HCT116 (cell line): ENCODE data around the gene PRKN. TPM values are rescaled to one million over a fixed set of nuclear protein-coding genes. Genes with fewer than 3 reads are reported as not detected.

ENCODE experiments used
- ATAC-seq: fragments of 200-7000 bp; cut with Tn5 transposase; 2 replicates; pipeline ENCODE4 v1.9.1; 2020; ENCODE audit warnings: mild to moderate bottlenecking, moderate library complexity
- BruUV-seq: library from RNA; stranded (reverse); fragments of 400-500 nt; replicated peaks from 2 replicates; lab custom pipeline; 2021; lab: Mats Ljungman, UMichigan
- CTCF ChIA-PET: fragments of 300-600 bp; sonication (Branson Sonifier 250); formaldehyde crosslinking; loops from one replicate; lab custom pipeline; 2021; ENCODE audit warnings: antibody characterized with exemption; lab: Charles Lee
- POLR2A ChIA-PET: fragments of 300-600, 350-600 bp; sonication (Branson Sonifier 250); formaldehyde crosslinking; loops from one replicate; lab custom pipeline; 2021; ENCODE audit warnings: antibody characterized with exemption; lab: Charles Lee
- RAD21 ChIA-PET, 2 experiments: fragments of 300-600 bp; sonication (Branson Sonifier 250); formaldehyde crosslinking; loops; one replicate each; lab custom pipeline; 2023; ENCODE audit warnings: low total read pairs in 2 of 2; ENCODE audit not compliant: uncharacterized antibody in 2 of 2, unreplicated experiment in 2 of 2, low non-redundant PET in 1 of 2; lab: Charles Lee
- DNase-seq: peaks from one replicate; pipeline ENCODE4 v3.0.0-alpha.2; 2010; ENCODE audit warnings: low read depth, low spot score
- H2AFZ ChIP-seq: fragments of 200-600 bp; shearing (Covaris generic), sonication (generic); 2 replicates; pipeline ENCODE4 v1.6.1; 2017; ENCODE audit warnings: low read depth, mixed run types, mixed read lengths, antibody characterized with exemption, low read length; ENCODE audit not compliant: poor library complexity, severe bottlenecking
- H3K27ac ChIP-seq: 2 replicates; pipeline ENCODE4 v1.5.1; 2012; ENCODE audit warnings: low read depth, low read length
- H3K27me3 ChIP-seq: fragments of 200-600 bp; sonication (generic); 2 replicates; pipeline ENCODE4 v1.6.1; 2016; ENCODE audit warnings: mixed run types, low read length, mixed read lengths; ENCODE audit not compliant: insufficient read depth
- H3K36me3 ChIP-seq, 2 experiments: fragments of 200-500 bp in 1 of 2; fragments of 200-600 bp in 1 of 2; sonication (Bioruptor generic) in 1 of 2; sonication (generic) in 1 of 2; 2 replicates each; pipeline versions ENCODE4 v1.5.1 to v1.6.1; 2014 to 2016; ENCODE audit warnings: low read length in 2 of 2, inconsistent platforms in 1 of 2, mixed read lengths in 1 of 2, mixed run types in 1 of 2; ENCODE audit not compliant: insufficient read depth in 2 of 2, control insufficient read depth in 1 of 2
- H3K4me1 ChIP-seq, 2 experiments: fragments of 200-600 bp in 1 of 2; sonication (generic) in 1 of 2; 2 replicates each; pipeline versions ENCODE4 v1.5.1 to v1.6.1; 2012 to 2017; ENCODE audit warnings: low read length in 2 of 2, inconsistent platforms in 1 of 2, mild to moderate bottlenecking in 1 of 2, mixed read lengths in 1 of 2, mixed run types in 1 of 2, moderate library complexity in 1 of 2; ENCODE audit not compliant: insufficient read depth in 2 of 2, control insufficient read depth in 1 of 2
- H3K4me2 ChIP-seq: fragments of 200-600 bp; sonication (generic); 2 replicates; pipeline ENCODE4 v1.6.1; 2017; ENCODE audit warnings: mixed run types, low read length, mixed read lengths
- H3K4me3 ChIP-seq, 2 experiments: fragments of 200-600 bp in 1 of 2; sonication (generic) in 1 of 2; replicated peaks in 1 of 2; 2 replicates each; pipeline ENCODE4 v1.5.1; 2011 to 2016; ENCODE audit warnings: low read length in 2 of 2, control low read depth in 1 of 2, low read depth in 1 of 2, mild to moderate bottlenecking in 1 of 2, mixed read lengths in 1 of 2, mixed run types in 1 of 2
- H3K79me2 ChIP-seq: fragments of 200-600 bp; sonication (generic); 2 replicates; pipeline ENCODE4 v1.6.1; 2017; ENCODE audit warnings: mild to moderate bottlenecking, mixed run types, low read length, moderate library complexity, mixed read lengths; ENCODE audit not compliant: insufficient read depth
- H3K9ac ChIP-seq: fragments of 200-600 bp; sonication (generic); 2 replicates; pipeline ENCODE4 v1.6.1; 2016; ENCODE audit warnings: low read length, mixed read lengths
- H3K9me2 ChIP-seq: fragments of 200-600 bp; sonication (generic), shearing (Covaris generic); 2 replicates; pipeline ENCODE4 v1.6.1; 2017; ENCODE audit warnings: mixed run types, mild to moderate bottlenecking, moderate library complexity; ENCODE audit not compliant: insufficient read depth
- H3K9me3 ChIP-seq, 2 experiments: fragments of 200-500 bp in 1 of 2; fragments of 200-600 bp in 1 of 2; sonication (Bioruptor generic) in 1 of 2; sonication (generic) in 1 of 2; 2 replicates each; pipeline ENCODE4 v1.6.1; 2014 to 2017; ENCODE audit warnings: low read length in 2 of 2, mixed read lengths in 2 of 2, inconsistent platforms in 1 of 2, low read depth in 1 of 2, mild to moderate bottlenecking in 1 of 2, mixed run types in 1 of 2, moderate library complexity in 1 of 2; ENCODE audit not compliant: control insufficient read depth in 1 of 2, insufficient read depth in 1 of 2
- H4K20me1 ChIP-seq: fragments of 200-600 bp; sonication (generic), shearing (Covaris generic); 2 replicates; pipeline ENCODE4 v1.6.1; 2017; ENCODE audit warnings: mixed run types, mild to moderate bottlenecking, moderate library complexity; ENCODE audit not compliant: insufficient read depth
- ATF3 ChIP-seq: IDR thresholded peaks from 2 replicates; pipeline ENCODE4 v1.6.1; 2012
- CEBPB ChIP-seq: IDR thresholded peaks from 2 replicates; pipeline ENCODE4 v1.6.1; 2012; ENCODE audit warnings: low read depth
- CTCF ChIP-seq, 3 experiments: fragments of 200-600 bp in 1 of 3; sonication (generic) in 1 of 3; IDR thresholded peaks in 2 of 3; conservative IDR thresholded peaks in 1 of 3; 2 replicates each; pipeline ENCODE4 v1.5.1; 2012 to 2017; ENCODE audit warnings: low read depth in 2 of 3, low read length in 2 of 3, antibody characterized with exemption in 1 of 3, borderline replicate concordance in 1 of 3, control low read depth in 1 of 3, mild to moderate bottlenecking in 1 of 3, mixed read lengths in 1 of 3, mixed run types in 1 of 3, moderate library complexity in 1 of 3; ENCODE audit not compliant: insufficient read depth in 1 of 3
- EZH2 ChIP-seq: fragments of 200-600 bp; sonication (generic); IDR thresholded peaks from 2 replicates; pipeline ENCODE4 v1.6.1; 2017; ENCODE audit warnings: antibody characterized with exemption, mixed run types
- FOSL1 ChIP-seq: IDR thresholded peaks from 2 replicates; pipeline ENCODE4 v1.6.1; 2012; ENCODE audit warnings: low read depth
- MAX ChIP-seq: IDR thresholded peaks from 2 replicates; pipeline ENCODE4 v1.6.1; 2012
- POLR2A ChIP-seq: IDR thresholded peaks from 2 replicates; pipeline ENCODE4 v1.7.0; 2011; ENCODE audit warnings: borderline replicate concordance; ENCODE audit not compliant: insufficient read depth, insufficient read length; ENCODE audit errors: extremely low read depth
- RAD21 ChIP-seq: IDR thresholded peaks from 2 replicates; pipeline ENCODE4 v1.6.1; 2012; ENCODE audit warnings: low read depth, mild to moderate bottlenecking
- REST ChIP-seq: IDR thresholded peaks from 2 replicates; pipeline ENCODE4 v1.6.1; 2012; ENCODE audit warnings: low read depth
- SIN3A ChIP-seq: IDR thresholded peaks from 2 replicates; pipeline ENCODE4 v1.6.1; 2012; ENCODE audit warnings: low read depth
- SRF ChIP-seq: IDR thresholded peaks from 2 replicates; pipeline ENCODE4 v1.6.1; 2012; ENCODE audit warnings: low read depth
- TCF7L2 ChIP-seq: IDR thresholded peaks from 2 replicates; pipeline ENCODE4 v1.7.0; 2011; ENCODE audit warnings: borderline replicate concordance, inconsistent platforms; ENCODE audit not compliant: insufficient read depth, insufficient read length; ENCODE audit errors: extremely low read depth
- ZFX ChIP-seq: fragments of 450-650 bp; IDR thresholded peaks from 2 replicates; pipeline ENCODE4 v1.6.1; 2017
- intact Hi-C: fragments of 100-400 bp; cut with micrococcal nuclease; formaldehyde crosslinking; loops from 2 replicates; pipeline ENCODE4 v1.10.0; 2022
- total RNA-seq: library from RNA; stranded (reverse); gene quantifications from one replicate; pipeline ENCODE4 v1.2.1, GENCODE V29; 2021; ENCODE audit not compliant: unreplicated experiment

PRKN gene
- total RNA-seq, 1 experiment from 2014 or later: 2.6 TPM

- CTCF ChIA-PET: interaction anchor here (1.3 to 1.9 kb wide), 2 partner anchors 16 kb away, joined by 10 to 12 read pairs; no protein-coding TSS in a partner anchor
- Histone ChIP-seq H3K9ac (no peak overlapping the region), H4K20me1 (no peaks in the 10 kb centered on the region), H3K27ac (no peak overlapping the region), H3K36me3 (no peaks in the 10 kb centered on the region), H3K9me2 (no peaks in the 10 kb centered on the region), H3K79me2 (no peaks in the 10 kb centered on the region), H3K4me1 (peaks cover under 1 to 4% of the 10 kb centered on the region in 2 experiments; a peak in 3 of 4 replicates), H3K27me3 (no peaks in the 10 kb centered on the region), H3K4me3 (no peak overlapping the region), H3K4me2 (no peak overlapping the region)
- POLR2A ChIA-PET: interaction anchor here (1.3 kb wide), 1 partner anchor 80 kb away, joined by 3 read pairs; the partner anchor contains the start of gene AGPAT4
- RAD21 ChIA-PET: no interaction called here
- no TSS peak for BruUV-seq
- ATAC-seq: no peak
- DNase-seq: no peak
- intact Hi-C loops: loop anchor here (10.0 kb wide), 1 partner anchor 80 kb away; the partner anchor contains the start of gene AGPAT4
- TF ChIP-seq SIN3A: no peak
- no peak for TF ChIP-seq SRF
- TF ChIP-seq TCF7L2: no peak
- TF ChIP-seq ZFX: no peak
- TF ChIP-seq, all 23 proteins: peak for 0
- H2AFZ ChIP-seq: no peak overlapping the region
- no peaks in the 10 kb centered on the region for H3K9me3 ChIP-seq
Observed at GRCh38 chr6:161354276-161354840, 1373.2 kb downstream of the PRKN start.

- ATAC-seq (peak; percentile 96), DNase-seq (peak; percentile 52)
- Histone ChIP-seq H3K4me1 (no peaks in the 10 kb centered on the region), H3K9me2 (no peaks in the 10 kb centered on the region), H3K4me2 (no peak overlapping the region), H3K9me3 (no peaks in the 10 kb centered on the region), H3K27ac (no peak overlapping the region), H2AFZ (peak overlapping the region; percentile 88), H3K27me3 (no peaks in the 10 kb centered on the region), H3K79me2 (no peaks in the 10 kb centered on the region), H3K4me3 (no peak overlapping the region), H3K9ac (no peak overlapping the region), H4K20me1 (no peaks in the 10 kb centered on the region), H3K36me3 (no peaks in the 10 kb centered on the region)
- no TSS peak for BruUV-seq
- ChIA-PET POLR2A (no interaction called here), CTCF (interaction anchor here (1.9 kb wide), 1 partner anchor 18 kb away, joined by 12 read pairs; no protein-coding TSS in a partner anchor), RAD21 (interaction anchor here in 1 of 2 experiments (0.6 kb wide), 1 partner anchor 619 kb away, joined by 3 read pairs; no protein-coding TSS in a partner anchor)
- intact Hi-C loops: loop anchor here (10.0 kb wide), 1 partner anchor 78 kb away; the partner anchor contains the start of gene AGPAT4
- TF ChIP-seq TCF7L2: peak; percentile 90
- TF ChIP-seq FOSL1: no peak
- TF ChIP-seq POLR2A: no peak
- TF ChIP-seq ATF3: no peak
- no peak for TF ChIP-seq SRF
- TF ChIP-seq EZH2: no peak
- TF ChIP-seq CTCF (IDR thresholded peaks at IDR 0.05 in 2 of 3, conservative IDR thresholded peaks at IDR 0.05 in 1 of 3; ENCODE audit: borderline replicate concordance in 1 of 3, insufficient read depth in 1 of 3, low read depth in 2 of 3, low read length in 2 of 3): peak in 2 of 3 experiments; percentile 54 to 56; a peak in 3 of 6 replicates
- TF ChIP-seq MAX: 0 out of 2 replicates have a peak, but pooled peaks have one; percentile 37
- TF ChIP-seq RAD21: peak; percentile 65
- no peak for TF ChIP-seq REST
- TF ChIP-seq CEBPB: no peak
Observed at GRCh38 chr6:161353208-161353613, 1374.4 kb downstream of the PRKN start.
